Measurements from ENCODE around the gene DPEP1.

The DPEP1 gene

GRCh38 chr16:89574681-89575246 is 38.7 kb upstream of the DPEP1 start:
- no peak for TF ChIP-seq GATA2 (IDR thresholded peaks at IDR 0.05; ENCODE audit: low read depth, low read length)
- TF ChIP-seq GATA3 (IDR thresholded peaks at IDR 0.05; ENCODE audit: low read depth, low read length): no peak

GRCh38 chr16:89575247-89576152 is 37.9 kb upstream of the DPEP1 start, which contains the start of gene CPNE7:
Gene CPNE7, plus strand, starts transcription at chr16:89575758. Its CDS starts 140 bp downstream, at chr16:89575898.
- TF ChIP-seq GATA3 (IDR thresholded peaks at IDR 0.05; ENCODE audit: low read depth, low read length): no peak
- no peak for TF ChIP-seq GATA2 (IDR thresholded peaks at IDR 0.05; ENCODE audit: low read depth, low read length)

DNA sequence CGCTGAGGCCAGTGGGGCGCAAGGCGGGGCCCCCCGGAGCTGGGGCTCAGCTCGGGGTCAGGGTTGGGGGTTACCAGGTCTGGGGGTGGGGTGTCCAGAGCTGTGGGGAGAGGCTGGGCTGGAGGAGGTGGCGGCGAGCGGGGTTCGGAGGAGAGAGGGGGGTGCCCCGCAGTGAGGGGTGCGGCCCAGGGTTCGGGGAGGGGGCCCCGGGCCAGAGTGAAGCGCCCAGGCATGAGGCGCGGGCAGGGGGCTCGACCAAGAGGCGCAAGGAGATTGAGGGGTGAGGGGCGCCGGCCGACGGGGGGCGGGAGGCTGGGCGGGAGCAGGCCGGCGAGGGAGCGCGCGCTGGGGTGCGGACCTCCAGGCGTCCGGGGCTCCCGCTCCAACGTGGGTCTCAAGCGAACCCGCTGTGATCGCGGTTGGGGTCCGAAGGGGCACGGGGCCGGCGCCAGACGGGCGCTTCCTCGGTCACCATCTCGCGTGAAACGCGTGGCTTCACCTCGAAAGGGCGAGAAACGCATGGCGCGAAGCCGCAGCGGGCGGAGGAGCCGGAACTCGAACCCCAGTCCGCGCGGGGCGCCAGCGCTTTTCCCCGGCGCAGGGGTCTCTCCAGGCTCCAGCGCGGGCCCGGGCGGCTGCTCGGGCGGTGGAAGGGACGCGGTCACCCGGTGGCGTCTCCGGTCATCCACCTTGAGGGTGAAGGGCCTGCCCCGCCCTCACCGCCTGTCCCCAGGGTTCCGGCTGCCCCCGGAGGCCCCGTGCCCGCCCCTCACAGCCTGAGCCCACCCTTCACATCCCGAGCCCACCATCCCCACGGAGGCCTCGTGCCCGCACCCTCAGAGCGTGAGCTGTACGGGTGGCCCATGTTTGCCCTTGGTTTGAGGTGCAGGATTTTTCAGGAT is 37.0 kb upstream of the DPEP1 start:
- TF ChIP-seq GATA2 (IDR thresholded peaks at IDR 0.05; ENCODE audit: low read depth, low read length) (no peak), GATA3 (IDR thresholded peaks at IDR 0.05; ENCODE audit: low read depth, low read length) (no peak)

DNA sequence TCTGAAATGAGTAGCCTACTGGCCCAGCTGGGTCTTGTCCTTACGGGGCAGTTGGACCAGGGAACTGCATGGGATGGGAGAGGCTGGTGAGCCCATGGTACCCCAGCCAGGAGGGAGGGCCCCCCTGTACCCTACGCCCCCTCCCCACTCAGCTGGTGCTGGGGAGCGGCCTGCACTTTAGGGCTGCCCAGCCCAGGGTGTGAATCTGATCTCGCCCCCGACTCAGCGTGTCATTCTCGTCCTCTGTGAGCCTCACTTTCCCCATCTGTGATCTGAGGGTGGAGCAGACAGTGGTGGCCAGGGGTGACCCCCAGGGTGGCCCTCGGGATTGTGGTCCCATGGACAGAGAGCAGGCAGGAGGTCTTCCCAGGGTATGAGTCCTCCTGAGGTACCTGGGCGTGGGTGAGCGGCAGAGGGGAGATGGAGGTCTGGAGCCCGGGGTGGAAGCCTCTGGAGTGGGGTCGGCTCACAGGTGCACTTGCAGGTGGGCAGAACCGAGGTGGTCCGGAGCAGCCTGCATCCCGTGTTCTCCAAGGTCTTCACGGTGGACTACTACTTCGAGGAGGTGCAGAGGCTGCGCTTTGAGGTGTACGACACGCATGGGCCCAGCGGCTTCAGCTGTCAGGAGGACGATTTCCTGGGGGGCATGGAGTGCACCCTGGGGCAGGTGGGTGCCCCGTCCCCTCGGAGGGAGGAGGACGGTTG is 36.2 kb upstream of the DPEP1 start:
- TF ChIP-seq GATA2 (IDR thresholded peaks at IDR 0.05; ENCODE audit: low read depth, low read length) (no peak), GATA3 (IDR thresholded peaks at IDR 0.05; ENCODE audit: low read depth, low read length) (no peak)

- TF ChIP-seq GATA2 (IDR thresholded peaks at IDR 0.05; ENCODE audit: low read depth, low read length): no peak
- TF ChIP-seq GATA3 (IDR thresholded peaks at IDR 0.05; ENCODE audit: low read depth, low read length): no peak
These were observed 34.1 kb upstream of the DPEP1 start for GRCh38 chr16:89579351-89579750.

DNA sequence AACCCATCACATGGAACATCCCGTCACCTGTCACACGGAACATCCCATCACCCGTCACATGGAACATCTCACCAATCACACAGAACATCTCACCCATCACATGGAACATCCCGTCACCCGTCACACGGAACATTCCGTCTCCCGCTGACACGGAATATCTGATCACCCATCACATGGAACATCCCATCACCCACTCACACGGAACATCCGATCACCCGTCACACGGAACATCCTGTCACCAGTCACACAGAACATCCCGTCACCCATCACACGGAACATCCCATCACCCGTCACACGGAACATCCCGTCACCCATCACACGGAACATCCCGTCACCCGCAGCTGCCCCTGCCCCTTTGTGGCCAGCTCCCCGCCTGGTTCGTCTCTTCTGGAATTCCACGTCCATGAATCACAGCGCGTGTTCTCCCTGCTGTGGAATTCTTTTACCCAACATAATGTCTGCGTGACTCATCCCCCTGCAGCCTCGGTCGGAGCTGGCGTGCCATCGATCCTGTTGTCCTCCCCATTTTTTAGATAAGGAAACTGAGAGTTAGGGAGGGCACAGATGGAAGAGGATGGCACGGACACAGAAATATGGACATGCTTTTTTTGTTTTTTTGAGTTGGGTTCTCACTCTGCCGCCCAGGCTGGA is 32.3 kb upstream of the DPEP1 start:
- TF ChIP-seq GATA2 (IDR thresholded peaks at IDR 0.05; ENCODE audit: low read depth, low read length) (no peak), GATA3 (IDR thresholded peaks at IDR 0.05; ENCODE audit: low read depth, low read length) (no peak)

DNA sequence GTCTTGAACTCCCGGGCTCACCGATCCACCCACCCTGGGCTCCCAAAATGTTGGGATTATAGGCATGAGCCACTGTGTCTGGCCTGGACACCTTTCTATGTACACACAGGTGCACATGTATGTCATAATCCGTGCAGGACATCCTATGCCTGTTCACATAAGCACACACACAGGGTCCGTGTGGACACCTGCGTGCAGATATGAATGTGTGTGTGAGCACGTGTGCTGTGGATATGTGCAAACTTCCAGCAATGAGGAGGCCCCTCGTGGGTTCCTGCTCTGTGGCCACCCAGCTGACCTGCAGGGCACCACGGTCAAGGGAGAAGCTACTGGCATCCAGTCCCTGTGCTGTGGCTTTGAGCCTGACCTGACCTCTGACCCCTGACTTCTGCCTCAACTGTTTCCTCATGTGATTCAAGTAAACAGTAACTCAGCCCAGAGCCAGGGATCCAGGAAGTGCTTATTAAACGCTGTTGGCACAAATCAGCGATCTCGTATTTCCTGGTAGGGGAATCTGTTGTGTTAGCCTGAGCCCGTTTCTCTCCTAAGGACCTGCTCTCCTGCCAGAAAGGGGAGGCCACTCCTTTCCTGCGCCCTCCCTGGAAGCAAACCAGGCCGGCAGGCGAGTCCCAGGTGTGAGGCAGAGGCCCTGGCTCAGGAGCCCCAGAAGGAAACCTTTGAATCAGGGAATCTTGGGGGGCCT is 31.4 kb upstream of the DPEP1 start:
- TF ChIP-seq GATA3 (IDR thresholded peaks at IDR 0.05; ENCODE audit: low read depth, low read length) (no peak), GATA2 (IDR thresholded peaks at IDR 0.05; ENCODE audit: low read depth, low read length) (no peak)

GRCh38 chr16:89582614-89583196 is 30.7 kb upstream of the DPEP1 start:
- TF ChIP-seq GATA3 (IDR thresholded peaks at IDR 0.05; ENCODE audit: low read depth, low read length) (no peak), GATA2 (IDR thresholded peaks at IDR 0.05; ENCODE audit: low read depth, low read length) (no peak)

- TF ChIP-seq GATA3 (IDR thresholded peaks at IDR 0.05; ENCODE audit: low read depth, low read length) (no peak), GATA2 (IDR thresholded peaks at IDR 0.05; ENCODE audit: low read depth, low read length) (no peak)
These were observed 30.1 kb upstream of the DPEP1 start for GRCh38 chr16:89583197-89583894.

GRCh38 chr16:89583895-89584644 is 29.4 kb upstream of the DPEP1 start:
- TF ChIP-seq GATA2 (IDR thresholded peaks at IDR 0.05; ENCODE audit: low read depth, low read length) (no peak), GATA3 (IDR thresholded peaks at IDR 0.05; ENCODE audit: low read depth, low read length) (no peak)
